ENCODE measurements around the gene ITGB1BP1.

ITGB1BP1 gene

DNA sequence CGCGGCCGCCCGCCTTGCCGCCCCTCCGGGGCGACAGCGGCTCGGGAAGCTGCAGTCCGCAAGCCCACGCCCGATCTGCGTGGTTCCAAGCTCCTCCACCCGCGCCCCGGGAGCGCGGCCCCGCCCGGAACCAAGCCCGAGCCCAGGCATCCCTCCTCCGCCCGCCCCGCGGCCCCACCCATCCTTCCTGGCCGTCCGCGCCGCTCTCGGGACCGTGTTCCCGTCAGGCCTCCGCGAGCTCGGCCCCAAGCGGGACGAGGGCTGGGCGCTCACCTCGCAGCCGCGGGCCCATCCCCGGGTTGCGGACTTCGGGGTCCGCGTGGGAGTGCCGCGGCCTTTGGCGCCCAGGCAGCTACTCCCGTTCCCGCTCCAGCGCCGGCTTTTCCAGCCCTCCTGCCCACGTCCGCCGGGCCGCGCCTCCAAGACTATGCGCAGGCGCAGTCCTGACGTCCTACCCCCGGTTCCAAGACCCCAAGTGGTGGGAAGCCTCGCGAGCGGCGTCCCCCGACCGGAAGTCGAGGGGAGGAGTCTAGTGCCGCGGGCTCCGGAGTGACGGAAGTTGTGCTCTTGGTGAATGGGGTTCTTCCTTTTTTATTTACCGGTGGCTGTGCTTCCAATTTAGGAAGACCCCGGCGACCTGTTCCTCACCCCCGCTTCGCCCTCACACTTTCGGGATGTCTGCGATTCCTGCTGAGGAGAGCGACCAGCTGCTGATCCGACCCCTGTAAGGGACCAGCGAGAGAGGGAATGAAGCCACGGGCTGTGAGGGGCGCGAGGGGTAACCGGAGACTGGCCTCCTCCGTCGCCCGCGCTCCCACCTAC lies at the start of gene ITGB1BP1, which contains the start of gene CPSF3:
Gene ITGB1BP1, minus strand, starts transcription at position 429 of the 822 bp plus-strand sequence. CDS start 4,831 bp downstream, outside the sequence.
Gene CPSF3, plus strand, starts transcription at position 555 of the 822 bp plus-strand sequence. Its CDS starts 120 bp downstream, at position 675.
- DNase-seq = peak; percentile 99

- DNase-seq = no peak
Observed at GRCh38 chr2:9472511-9472910, 49.2 kb upstream of the ITGB1BP1 start.

DNA sequence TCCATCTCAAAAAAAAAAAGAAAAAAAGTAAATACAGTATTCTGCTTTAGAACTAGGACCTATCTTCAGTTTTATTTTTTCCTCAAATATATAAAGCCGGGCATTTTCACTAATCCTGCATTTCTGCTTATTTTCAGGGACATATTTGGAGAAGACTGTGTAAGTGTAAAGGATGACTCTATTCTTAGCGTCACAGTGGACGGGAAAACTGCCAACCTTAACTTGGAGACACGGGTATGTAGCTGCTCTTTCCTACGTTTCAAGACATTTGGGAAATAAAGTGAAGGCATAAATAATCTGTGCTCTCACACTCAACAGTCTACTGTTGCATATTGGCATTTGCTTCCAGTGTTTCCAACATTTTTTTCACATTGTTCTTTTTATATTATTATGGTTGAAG lies 47.9 kb upstream of the ITGB1BP1 start:
- no peak for DNase-seq

DNA sequence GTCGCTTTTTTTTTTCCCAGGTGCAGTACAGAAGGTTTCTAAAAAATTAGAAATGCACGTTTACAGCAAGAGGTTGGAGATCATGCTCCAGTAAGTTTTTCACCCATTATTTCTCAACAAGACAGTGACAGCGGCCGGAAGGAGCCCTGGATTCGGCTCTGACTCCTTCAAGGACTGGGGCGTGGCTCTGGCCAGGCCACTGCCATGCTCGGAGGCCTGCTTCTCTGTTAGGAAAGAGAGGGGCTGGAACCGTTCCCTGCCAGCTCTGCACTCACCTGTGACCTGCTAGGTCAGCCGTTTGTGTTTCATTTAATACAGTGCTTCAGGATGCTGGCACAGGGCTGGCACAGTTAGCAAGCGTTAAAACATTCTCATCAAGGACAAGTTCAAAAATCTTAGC lies 44.4 kb upstream of the ITGB1BP1 start:
- DNase-seq = no peak

GRCh38 chr2:9466147-9466683 lies 42.9 kb upstream of the ITGB1BP1 start:
- no peak for DNase-seq

- DNase-seq = no peak
Observed at GRCh38 chr2:9465170-9465569, 41.8 kb upstream of the ITGB1BP1 start.

GRCh38 chr2:9463698-9464034 lies 40.3 kb upstream of the ITGB1BP1 start:
- peak; percentile 97 for DNase-seq

DNA sequence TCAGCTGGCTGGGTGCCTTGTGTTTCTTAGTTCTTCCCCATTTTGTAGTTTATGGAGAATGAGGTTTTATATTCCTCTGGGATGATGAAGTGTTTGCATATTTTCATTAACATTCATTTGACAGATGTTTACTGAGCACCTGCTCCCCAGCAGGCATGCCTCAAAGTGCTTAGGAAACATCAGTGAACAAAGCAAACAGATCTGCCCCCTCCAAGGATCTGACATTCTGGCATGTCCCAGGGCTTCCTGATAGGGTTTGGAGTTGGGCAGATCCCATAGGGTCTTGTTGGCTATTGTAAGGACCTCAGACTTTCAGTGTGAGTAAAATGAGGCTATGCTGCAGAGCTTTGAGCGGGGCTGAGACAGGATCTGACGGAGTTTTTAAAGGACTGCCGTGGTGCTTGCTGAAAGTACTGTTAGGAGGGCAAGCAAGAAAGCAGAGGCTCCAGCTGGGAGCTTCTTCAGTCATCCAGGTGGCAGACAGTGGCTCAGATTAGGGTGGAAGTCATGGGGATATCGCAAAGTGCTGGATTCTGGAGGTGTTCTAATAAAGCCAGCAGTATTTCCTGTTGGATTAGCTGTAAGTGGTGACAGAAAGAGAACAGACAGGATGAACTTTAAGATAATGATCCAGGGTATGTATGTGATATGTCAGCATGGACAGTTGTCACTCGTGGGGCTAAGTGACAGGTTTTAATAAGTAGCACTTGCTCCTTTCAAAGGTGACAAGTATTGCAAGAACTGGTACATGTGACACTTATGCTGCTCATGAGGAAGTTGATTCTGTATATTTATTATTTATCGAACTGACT lies 39.8 kb upstream of the ITGB1BP1 start:
- peak; percentile 83 for DNase-seq

- peak; percentile 89 for DNase-seq
Observed at GRCh38 chr2:9462313-9462712, 39.0 kb upstream of the ITGB1BP1 start.

DNA sequence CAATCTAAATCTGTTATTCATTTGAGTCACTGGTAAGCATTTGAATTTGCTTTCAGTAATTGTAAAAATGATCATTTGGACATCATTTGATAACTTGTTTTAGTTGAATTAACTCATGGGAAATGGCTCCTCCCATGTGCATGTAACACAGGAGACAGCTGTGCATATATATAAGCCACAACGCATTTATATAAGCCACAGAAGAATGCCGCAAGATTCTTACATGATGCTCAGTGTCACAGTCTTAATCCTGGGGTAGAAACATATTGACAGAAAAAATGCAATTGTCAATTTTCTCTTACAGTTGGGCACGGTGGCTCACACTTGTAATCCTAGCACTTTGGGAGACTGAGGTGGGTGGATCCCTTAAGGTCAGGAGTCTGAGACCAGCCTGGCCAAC lies 37.8 kb upstream of the ITGB1BP1 start:
- no peak for DNase-seq

DNA sequence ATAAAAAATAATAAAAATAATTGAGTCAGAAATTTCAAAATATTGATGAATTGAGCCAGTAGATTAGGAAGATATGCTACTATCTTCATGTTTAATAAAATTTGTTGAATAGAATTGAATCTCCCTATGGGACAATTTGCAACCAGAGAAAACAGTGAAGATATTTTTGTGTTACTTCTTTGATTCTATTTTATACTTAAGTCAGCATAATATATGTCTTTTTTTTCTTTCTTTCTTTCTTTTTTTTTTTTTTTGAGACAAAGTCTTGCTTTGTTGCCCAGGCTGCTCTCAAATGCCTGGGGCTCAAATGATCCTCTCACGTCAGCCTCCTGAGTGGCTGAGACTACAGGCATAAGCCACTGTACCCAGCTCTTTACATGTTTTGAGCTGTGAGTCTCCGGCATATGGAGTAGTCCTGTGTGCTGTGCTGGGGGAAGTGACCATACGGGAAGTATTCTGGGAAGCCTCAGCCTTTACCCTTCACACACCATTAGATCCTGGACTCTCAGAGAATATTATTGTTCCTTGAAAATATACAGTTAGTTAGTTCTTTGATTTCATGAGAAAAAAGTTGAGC lies 37.2 kb upstream of the ITGB1BP1 start:
- DNase-seq = no peak

- DNase-seq = no peak
Observed at GRCh38 chr2:9451231-9451630, 27.9 kb upstream of the ITGB1BP1 start.

- no peak for DNase-seq
Observed at GRCh38 chr2:9445089-9445488, 21.8 kb upstream of the ITGB1BP1 start.

GRCh38 chr2:9443526-9443925 lies 20.2 kb upstream of the ITGB1BP1 start:
- no peak for DNase-seq

DNA sequence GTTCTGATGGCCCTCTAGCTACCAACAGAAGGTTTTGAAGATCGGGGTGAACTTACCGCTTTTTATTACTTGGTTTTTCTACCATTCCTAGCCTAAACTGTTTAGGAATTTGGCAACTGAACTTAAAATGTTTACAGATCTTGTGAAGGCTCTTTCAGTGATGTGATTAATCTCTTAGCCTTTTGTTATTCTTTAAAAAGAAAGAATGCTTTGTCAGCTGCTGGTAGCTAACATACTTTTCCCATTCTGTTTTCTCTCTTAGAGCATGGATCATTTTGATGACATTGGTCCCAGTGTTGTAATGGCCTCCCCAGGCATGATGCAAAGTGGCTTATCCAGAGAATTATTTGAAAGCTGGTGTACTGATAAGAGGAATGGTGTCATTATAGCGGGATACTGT lies 18.2 kb upstream of the ITGB1BP1 start:
- DNase-seq = no peak

DNA sequence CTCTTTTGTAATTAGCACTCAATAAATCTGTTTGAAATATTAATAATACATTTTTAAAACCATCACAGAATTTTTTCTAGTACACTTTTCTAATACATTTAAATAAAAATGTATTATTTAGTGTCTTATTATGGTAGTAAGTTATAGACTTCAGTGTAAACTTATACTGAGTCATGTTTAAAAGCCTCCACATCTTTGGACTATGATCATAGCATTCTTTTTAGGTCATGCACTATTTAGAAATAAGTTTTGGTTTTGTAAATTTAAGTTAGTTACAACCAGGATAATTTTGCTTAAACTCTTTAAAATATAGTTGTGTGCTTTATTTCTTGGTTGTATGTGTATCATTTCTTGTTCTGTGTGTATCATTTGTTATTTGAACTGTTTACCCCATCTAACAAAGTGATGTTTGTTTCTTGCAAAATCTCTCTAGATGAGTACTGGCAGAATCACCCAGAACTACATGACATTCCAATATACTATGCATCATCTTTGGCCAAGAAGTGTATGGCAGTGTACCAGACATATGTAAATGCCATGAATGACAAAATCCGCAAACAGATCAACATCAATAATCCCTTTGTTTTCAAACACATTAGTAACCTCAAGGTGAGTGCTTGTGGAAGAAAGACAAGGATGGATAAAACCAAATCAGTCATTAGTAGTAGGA lies 16.9 kb upstream of the ITGB1BP1 start:
- no peak for DNase-seq

DNA sequence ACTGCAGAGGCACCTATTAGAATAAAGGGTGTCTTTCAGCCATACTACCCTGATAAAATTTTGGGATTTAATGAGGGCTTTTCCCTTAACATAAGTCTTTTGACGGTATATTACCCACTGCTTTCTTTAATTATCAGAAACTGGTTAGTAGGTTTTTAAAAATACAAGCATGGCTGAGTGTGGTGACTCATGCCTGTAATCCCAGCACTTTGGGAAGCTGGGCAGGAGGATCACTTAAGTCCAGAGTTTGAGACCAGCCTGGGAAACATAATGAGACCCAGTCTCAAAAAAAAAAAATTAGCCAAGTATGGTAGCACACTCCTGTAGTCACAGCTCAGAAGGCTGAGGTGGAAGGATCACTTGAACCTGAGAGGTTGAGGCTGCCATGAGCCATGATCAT lies 16.2 kb upstream of the ITGB1BP1 start:
- no peak for DNase-seq

DNA sequence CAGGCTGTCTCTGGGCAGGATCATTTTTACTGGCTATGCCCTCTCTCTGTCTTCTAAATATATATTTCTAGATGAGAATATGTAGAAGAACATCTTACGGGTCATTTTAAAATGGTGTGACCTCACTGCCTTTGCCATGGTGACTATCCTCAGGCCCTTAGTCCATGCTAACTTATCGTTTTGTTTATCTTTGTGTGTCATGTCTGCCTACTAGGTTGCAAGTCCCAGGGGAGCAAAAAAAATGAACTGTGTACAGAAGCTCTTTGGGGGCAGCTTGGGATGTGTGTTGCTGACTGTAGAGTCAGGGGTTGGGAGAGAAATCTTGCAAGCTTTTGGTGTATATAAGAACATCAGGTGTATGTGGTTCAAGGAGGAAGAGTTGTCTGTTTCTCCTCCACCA lies 11.2 kb upstream of the ITGB1BP1 start:
- no peak for DNase-seq

DNA sequence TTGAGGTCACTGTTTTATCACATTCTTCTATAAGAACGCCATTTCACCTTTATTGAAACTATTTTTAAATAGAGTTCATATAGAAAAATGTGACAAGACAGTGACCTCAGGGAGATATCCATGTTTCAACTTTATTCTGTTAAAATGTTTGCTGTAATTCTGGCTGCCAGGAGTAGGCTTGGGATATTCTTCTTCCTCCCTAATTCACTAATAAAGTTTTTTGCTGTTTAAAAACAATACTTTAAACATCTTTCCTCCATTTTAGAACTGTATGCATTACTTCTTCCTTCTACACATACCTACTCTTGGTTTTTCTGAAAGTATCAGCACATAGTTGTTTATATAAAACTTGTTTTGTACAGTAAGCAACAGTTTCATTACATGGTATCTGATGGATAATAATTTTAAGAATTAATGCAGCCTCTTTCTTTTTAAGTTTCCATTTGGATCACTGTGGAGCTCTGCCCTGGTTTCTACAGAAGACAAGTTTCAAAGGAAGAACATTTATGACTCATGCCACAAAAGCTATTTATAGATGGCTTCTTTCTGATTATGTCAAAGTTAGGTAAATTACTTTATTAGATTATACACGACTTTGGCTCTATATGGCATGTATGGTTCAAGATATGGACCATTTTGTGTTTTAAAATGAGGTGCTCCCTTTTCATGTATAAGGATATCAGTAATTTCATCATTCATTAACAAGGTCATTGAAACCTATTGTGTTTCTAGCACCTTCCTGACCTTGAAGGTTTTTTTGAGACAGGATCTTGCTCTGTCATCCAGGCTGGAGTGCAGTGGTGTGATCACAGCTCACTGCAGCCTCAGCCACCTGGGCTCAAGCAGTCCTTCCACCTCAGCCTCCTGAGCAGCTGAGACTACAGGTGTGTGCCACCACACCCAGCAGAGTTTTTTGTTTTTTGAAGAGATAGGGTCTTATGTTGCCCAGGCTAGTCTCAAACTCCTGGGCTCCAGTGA lies 7.3 kb upstream of the ITGB1BP1 start:
- no peak for DNase-seq

- DNase-seq = no peak
Observed at GRCh38 chr2:9428965-9429577, 5.7 kb upstream of the ITGB1BP1 start.
